H4 (cell line): ENCODE measurements around the gene GRHL1. TPM values are rescaled to one million over a fixed set of nuclear protein-coding genes. Genes with fewer than 3 reads are reported as not detected.

Experiments
- DNase-seq: peaks from one replicate; pipeline ENCODE4 v3.0.0-alpha.2; 2015; ENCODE audit warnings: low spot score
- total RNA-seq: library from RNA; depleted of rRNA; stranded (reverse); fragments of >200 nt; shearing (Covaris generic); gene quantifications from 2 replicates; pipeline ENCODE4 v1.2.3, GENCODE V29; 2014

Gene GRHL1
- total RNA-seq, 1 experiment from 2014 or later = 0.25 TPM

GRCh38 chr2:9949239-9949991 is 2.1 kb upstream of the GRHL1 start:
- DNase-seq = no peak

- DNase-seq = no peak
These were observed 1.4 kb upstream of the GRHL1 start for GRCh38 chr2:9949992-9950520.

- no peak for DNase-seq
These were observed 797 bp upstream of the GRHL1 start for GRCh38 chr2:9950521-9951271.

GRCh38 chr2:9951272-9951521 is 296 bp upstream of the GRHL1 start:
- DNase-seq = no peak

- no peak for DNase-seq
These were observed 819 bp downstream of the GRHL1 start for GRCh38 chr2:9952286-9952737.

GRCh38 chr2:9952856-9953503 is 1.5 kb downstream of the GRHL1 start:
- DNase-seq = no peak

GRCh38 chr2:9954136-9954535 is 2.6 kb downstream of the GRHL1 start:
- no peak for DNase-seq

GRCh38 chr2:9958057-9958456 is 6.6 kb downstream of the GRHL1 start:
- no peak for DNase-seq

GRCh38 chr2:9959262-9959661 is 7.8 kb downstream of the GRHL1 start:
- no peak for DNase-seq

- DNase-seq = no peak
These were observed 9.5 kb downstream of the GRHL1 start for GRCh38 chr2:9961013-9961412.

GRCh38 chr2:9964334-9964980 is 13.0 kb downstream of the GRHL1 start:
- DNase-seq = no peak

- DNase-seq = no peak
These were observed 13.8 kb downstream of the GRHL1 start for GRCh38 chr2:9965119-9965822.

- no peak for DNase-seq
These were observed 15.1 kb downstream of the GRHL1 start for GRCh38 chr2:9966491-9967022.

GRCh38 chr2:9967053-9967775 is 15.7 kb downstream of the GRHL1 start:
- DNase-seq = no peak

GRCh38 chr2:9968553-9969497 is 17.3 kb downstream of the GRHL1 start:
- no peak for DNase-seq

GRCh38 chr2:9970200-9971044 is 18.9 kb downstream of the GRHL1 start:
- no peak for DNase-seq

GRCh38 chr2:9971105-9971818 is 19.8 kb downstream of the GRHL1 start:
- DNase-seq = no peak

GRCh38 chr2:9971890-9972289 is 20.4 kb downstream of the GRHL1 start:
- DNase-seq = no peak
